Mucosa of descending colon (tissue), 3 donors: Measurements from ENCODE around the gene SH2D5. TPM values are rescaled to one million over a fixed set of nuclear protein-coding genes. Genes with fewer than 3 reads are reported as not detected.

Experiments used
- ATAC-seq: fragments of 200-7000 bp; cut with Tn5 transposase; one replicate; pipeline ENCODE4 v1.9.1; 2020; ENCODE audit warnings: mild to moderate bottlenecking, moderate library complexity
- DNase-seq, 3 donors: peaks; one replicate each; pipeline ENCODE4 v3.0.0-alpha.2; 2020
- H3K36me3 ChIP-seq: fragments of 200-600 bp; one replicate; pipeline ENCODE4 v1.8.0; 2021; ENCODE audit warnings: low read depth, mild to moderate bottlenecking
- H3K4me1 ChIP-seq: fragments of 200-600 bp; one replicate; pipeline ENCODE4 v1.8.0; 2021; ENCODE audit warnings: low read depth, mild to moderate bottlenecking
- H3K4me3 ChIP-seq: fragments of 200-600 bp; one replicate; pipeline ENCODE4 v1.8.0; 2021; ENCODE audit warnings: mild to moderate bottlenecking
- H3K9me3 ChIP-seq: fragments of 200-600 bp; one replicate; pipeline ENCODE4 v1.8.0; 2021; ENCODE audit warnings: mild to moderate bottlenecking
- CTCF ChIP-seq: fragments of 200-600 bp; IDR thresholded peaks from one replicate; pipeline ENCODE4 v1.8.0; 2022; ENCODE audit warnings: antibody characterized with exemption, mild to moderate bottlenecking
- intact Hi-C, 2 donors: fragments of 100-400 bp; cut with DNase I in 1 of 2; cut with micrococcal nuclease in 1 of 2; formaldehyde crosslinking; loops; one replicate each; pipeline versions ENCODE4 v1.11.0 to v1.11.1; 2022; cut with DNase I, micrococcal nuclease
- total RNA-seq, 3 donors: library from RNA; stranded (reverse); fragmentation: NEBNext Ultra II Directional in 2 of 3; extraction: Animal tissue kit (Norgen Biotek cat#: 25700) in 2 of 3; gene quantifications; one replicate each; pipeline versions ENCODE4 v1.2.1 to v1.2.4, GENCODE V29; 2021 to 2023
- donor health status: DM: no; HTN: no; CAD: no; lungs with moderate emphysema.
- donor health status: DM: no; HTN: no; CAD: no.
- donor health status: DM: no; HTN: yes; CAD: no.

The SH2D5 gene
- total RNA-seq, 3 donors from 2014 or later: 0.07 to 0.09 TPM; not detected in 1

DNA sequence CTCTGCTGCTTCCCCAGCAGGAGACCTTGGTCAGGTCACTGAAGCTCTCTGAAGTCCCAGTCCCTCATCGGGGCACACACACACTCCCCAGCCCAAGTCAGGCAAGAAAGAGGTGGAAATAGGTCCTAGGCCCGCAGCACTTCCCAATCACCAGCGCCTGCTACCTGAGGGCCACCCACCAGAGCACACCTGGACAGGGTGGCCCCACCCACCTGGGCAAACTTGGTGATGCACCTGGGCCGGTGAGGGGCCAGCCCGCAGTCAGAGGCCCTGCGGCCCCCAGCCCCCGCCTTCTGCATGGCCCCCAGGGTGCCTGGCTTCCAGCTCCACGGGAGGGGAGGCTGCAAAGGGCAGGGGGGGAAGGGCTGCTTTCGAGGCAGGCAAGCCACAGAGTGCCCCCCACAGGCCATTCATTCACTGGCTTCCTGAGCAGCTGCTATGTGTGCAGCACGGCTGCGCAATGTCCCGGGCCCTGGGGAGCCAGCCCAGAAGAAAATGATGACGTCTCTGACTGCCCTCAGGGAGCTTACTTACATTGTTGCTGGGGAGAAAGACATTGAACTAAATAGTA, 4.7 kb downstream of the SH2D5 start:
- intact Hi-C loops: no loop called here
- ATAC-seq: no peak
- DNase-seq: no peak

GRCh38 chr1:20726932-20727745, 5.4 kb downstream of the SH2D5 start:
- intact Hi-C loops: no loop called here
- Histone ChIP-seq H3K4me1 (peaks cover 6% of the 10 kb centered on the region), H3K9me3 (no peaks in the 10 kb centered on the region), H3K4me3 (no peak overlapping the region), H3K36me3 (no peaks in the 10 kb centered on the region)
- no peak for DNase-seq
- no peak for TF ChIP-seq CTCF
- no peak for ATAC-seq

More for the DNA sequence above, 4.7 kb downstream of the SH2D5 start:
- no peak overlapping the region for H3K4me3 ChIP-seq
- TF ChIP-seq CTCF: no peak
- H3K4me1 ChIP-seq: peaks cover 13% of the 10 kb centered on the region
- H3K9me3 ChIP-seq: no peaks in the 10 kb centered on the region
- no peaks in the 10 kb centered on the region for H3K36me3 ChIP-seq

DNA sequence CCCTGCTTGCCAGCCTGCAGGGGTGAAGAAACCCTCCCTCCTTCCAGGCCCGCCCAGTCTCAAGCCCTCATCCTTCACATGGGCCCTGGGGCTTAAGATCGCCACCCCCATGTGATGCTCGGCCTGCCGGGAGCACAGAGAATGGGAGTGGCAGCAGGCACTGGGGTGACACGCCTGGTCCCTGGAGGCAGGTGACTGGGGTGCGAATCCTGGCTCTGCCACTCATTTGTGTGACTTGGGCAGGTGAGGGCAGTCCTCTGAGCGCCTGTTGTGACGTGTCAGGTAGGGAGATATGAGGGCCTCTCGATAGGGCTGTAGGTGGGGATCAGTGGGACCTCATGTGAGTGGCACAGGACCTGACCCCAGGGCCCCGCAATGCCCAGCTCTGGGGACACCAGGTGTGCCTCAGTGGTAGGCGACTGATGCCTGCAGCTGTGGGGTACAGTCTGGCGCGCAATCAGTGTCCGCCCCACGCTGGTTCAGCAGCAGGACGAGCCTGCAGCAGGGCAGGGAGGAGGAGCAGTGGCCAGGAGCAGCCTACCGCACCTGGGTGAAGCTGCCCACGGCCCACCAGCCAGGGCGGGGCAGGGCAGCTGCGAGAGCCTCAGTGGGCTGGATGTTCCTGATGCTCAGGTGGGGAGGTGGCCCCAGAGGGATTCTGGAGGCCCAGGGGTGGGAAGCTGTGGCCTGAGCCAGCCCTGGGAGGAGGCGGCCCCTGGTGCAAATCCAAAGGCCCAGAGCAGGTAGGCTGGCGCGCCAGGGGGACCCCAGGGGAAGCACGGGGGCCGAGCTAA, 6.2 kb downstream of the SH2D5 start:
- H3K9me3 ChIP-seq: no peaks in the 10 kb centered on the region
- no peaks in the 10 kb centered on the region for H3K36me3 ChIP-seq
- DNase-seq (no peak), ATAC-seq (no peak)
- intact Hi-C loops: no loop called here
- H3K4me3 ChIP-seq: no peak overlapping the region
- peaks cover under 1% of the 10 kb centered on the region for H3K4me1 ChIP-seq
- TF ChIP-seq CTCF: no peak

DNA sequence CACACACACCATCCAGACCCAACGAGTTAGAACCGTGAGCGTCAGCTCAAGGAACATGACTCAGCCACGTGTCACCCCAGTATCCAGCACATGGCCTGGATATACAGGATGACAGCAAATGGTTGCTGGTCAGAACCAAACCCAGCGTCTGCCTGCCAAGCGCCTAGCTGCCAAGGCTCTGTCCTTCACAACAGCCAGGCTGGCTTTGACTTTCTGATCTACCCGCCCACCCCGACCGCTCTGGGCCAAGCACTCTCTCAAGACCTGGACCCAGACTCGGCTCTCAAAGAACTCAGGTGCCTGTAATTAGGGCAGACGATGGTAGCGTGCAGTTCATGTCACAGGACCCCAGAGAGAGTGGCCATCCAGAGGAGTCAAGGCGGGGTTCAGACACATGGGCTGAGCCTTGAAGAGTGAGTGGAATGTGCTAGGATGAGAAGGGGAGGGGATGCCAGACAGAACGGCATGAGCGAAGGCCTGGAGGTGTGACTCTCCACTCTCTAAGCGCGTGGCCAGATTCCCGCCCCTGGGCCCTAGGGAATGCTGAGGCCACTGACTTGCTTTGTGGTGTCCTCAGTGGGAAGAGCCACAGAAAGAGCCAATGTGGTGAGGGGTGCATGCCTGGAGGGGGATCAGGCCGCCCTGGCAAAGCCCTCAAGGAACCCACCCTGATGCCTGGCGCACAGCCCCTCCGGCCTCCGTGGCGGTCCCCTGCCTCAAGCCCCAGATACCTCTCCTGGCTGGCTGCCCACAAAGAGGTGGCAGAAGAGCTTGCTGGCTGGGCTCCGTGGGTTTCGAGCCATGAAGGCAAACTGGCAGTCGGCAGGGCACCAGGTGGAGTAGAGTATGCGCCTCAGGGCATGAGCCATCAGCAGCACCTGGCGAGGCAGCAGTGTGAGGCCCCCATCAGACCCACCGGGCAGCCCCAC, 7.0 kb downstream of the SH2D5 start:
- no peak overlapping the region for H3K4me3 ChIP-seq
- TF ChIP-seq CTCF: no peak
- H3K4me1 ChIP-seq: no peaks in the 10 kb centered on the region
- intact Hi-C loops: no loop called here
- no peaks in the 10 kb centered on the region for H3K36me3 ChIP-seq
- DNase-seq: no peak
- ATAC-seq: no peak
- no peaks in the 10 kb centered on the region for H3K9me3 ChIP-seq
